HCT116 (cell line): ENCODE data around the gene MOB4. TPM values are rescaled to one million over a fixed set of nuclear protein-coding genes. Genes with fewer than 3 reads are reported as not detected.

ENCODE experiments used
- ATAC-seq: fragments of 200-7000 bp; cut with Tn5 transposase; 2 replicates; pipeline ENCODE4 v1.9.1; 2020; ENCODE audit warnings: mild to moderate bottlenecking, moderate library complexity
- BruUV-seq: library from RNA; stranded (reverse); fragments of 400-500 nt; replicated peaks from 2 replicates; lab custom pipeline; 2021; lab: Mats Ljungman, UMichigan
- CTCF ChIA-PET: fragments of 300-600 bp; sonication (Branson Sonifier 250); formaldehyde crosslinking; loops from one replicate; lab custom pipeline; 2021; ENCODE audit warnings: antibody characterized with exemption; lab: Charles Lee
- POLR2A ChIA-PET: fragments of 300-600, 350-600 bp; sonication (Branson Sonifier 250); formaldehyde crosslinking; loops from one replicate; lab custom pipeline; 2021; ENCODE audit warnings: antibody characterized with exemption; lab: Charles Lee
- RAD21 ChIA-PET, 2 experiments: fragments of 300-600 bp; sonication (Branson Sonifier 250); formaldehyde crosslinking; loops; one replicate each; lab custom pipeline; 2023; ENCODE audit warnings: low total read pairs in 2 of 2; ENCODE audit not compliant: uncharacterized antibody in 2 of 2, unreplicated experiment in 2 of 2, low non-redundant PET in 1 of 2; lab: Charles Lee
- DNase-seq: peaks from one replicate; pipeline ENCODE4 v3.0.0-alpha.2; 2010; ENCODE audit warnings: low read depth, low spot score
- H2AFZ ChIP-seq: fragments of 200-600 bp; shearing (Covaris generic), sonication (generic); 2 replicates; pipeline ENCODE4 v1.6.1; 2017; ENCODE audit warnings: low read depth, mixed run types, mixed read lengths, antibody characterized with exemption, low read length; ENCODE audit not compliant: poor library complexity, severe bottlenecking
- H3K27ac ChIP-seq: 2 replicates; pipeline ENCODE4 v1.5.1; 2012; ENCODE audit warnings: low read depth, low read length
- H3K27me3 ChIP-seq: fragments of 200-600 bp; sonication (generic); 2 replicates; pipeline ENCODE4 v1.6.1; 2016; ENCODE audit warnings: mixed run types, low read length, mixed read lengths; ENCODE audit not compliant: insufficient read depth
- H3K36me3 ChIP-seq, 2 experiments: fragments of 200-500 bp in 1 of 2; fragments of 200-600 bp in 1 of 2; sonication (Bioruptor generic) in 1 of 2; sonication (generic) in 1 of 2; 2 replicates each; pipeline versions ENCODE4 v1.5.1 to v1.6.1; 2014 to 2016; ENCODE audit warnings: low read length in 2 of 2, inconsistent platforms in 1 of 2, mixed read lengths in 1 of 2, mixed run types in 1 of 2; ENCODE audit not compliant: insufficient read depth in 2 of 2, control insufficient read depth in 1 of 2
- H3K4me1 ChIP-seq, 2 experiments: fragments of 200-600 bp in 1 of 2; sonication (generic) in 1 of 2; 2 replicates each; pipeline versions ENCODE4 v1.5.1 to v1.6.1; 2012 to 2017; ENCODE audit warnings: low read length in 2 of 2, inconsistent platforms in 1 of 2, mild to moderate bottlenecking in 1 of 2, mixed read lengths in 1 of 2, mixed run types in 1 of 2, moderate library complexity in 1 of 2; ENCODE audit not compliant: insufficient read depth in 2 of 2, control insufficient read depth in 1 of 2
- H3K4me2 ChIP-seq: fragments of 200-600 bp; sonication (generic); 2 replicates; pipeline ENCODE4 v1.6.1; 2017; ENCODE audit warnings: mixed run types, low read length, mixed read lengths
- H3K4me3 ChIP-seq, 2 experiments: fragments of 200-600 bp in 1 of 2; sonication (generic) in 1 of 2; replicated peaks in 1 of 2; 2 replicates each; pipeline ENCODE4 v1.5.1; 2011 to 2016; ENCODE audit warnings: low read length in 2 of 2, control low read depth in 1 of 2, low read depth in 1 of 2, mild to moderate bottlenecking in 1 of 2, mixed read lengths in 1 of 2, mixed run types in 1 of 2
- H3K79me2 ChIP-seq: fragments of 200-600 bp; sonication (generic); 2 replicates; pipeline ENCODE4 v1.6.1; 2017; ENCODE audit warnings: mild to moderate bottlenecking, mixed run types, low read length, moderate library complexity, mixed read lengths; ENCODE audit not compliant: insufficient read depth
- H3K9ac ChIP-seq: fragments of 200-600 bp; sonication (generic); 2 replicates; pipeline ENCODE4 v1.6.1; 2016; ENCODE audit warnings: low read length, mixed read lengths
- H3K9me2 ChIP-seq: fragments of 200-600 bp; sonication (generic), shearing (Covaris generic); 2 replicates; pipeline ENCODE4 v1.6.1; 2017; ENCODE audit warnings: mixed run types, mild to moderate bottlenecking, moderate library complexity; ENCODE audit not compliant: insufficient read depth
- H3K9me3 ChIP-seq, 2 experiments: fragments of 200-500 bp in 1 of 2; fragments of 200-600 bp in 1 of 2; sonication (Bioruptor generic) in 1 of 2; sonication (generic) in 1 of 2; 2 replicates each; pipeline ENCODE4 v1.6.1; 2014 to 2017; ENCODE audit warnings: low read length in 2 of 2, mixed read lengths in 2 of 2, inconsistent platforms in 1 of 2, low read depth in 1 of 2, mild to moderate bottlenecking in 1 of 2, mixed run types in 1 of 2, moderate library complexity in 1 of 2; ENCODE audit not compliant: control insufficient read depth in 1 of 2, insufficient read depth in 1 of 2
- H4K20me1 ChIP-seq: fragments of 200-600 bp; sonication (generic), shearing (Covaris generic); 2 replicates; pipeline ENCODE4 v1.6.1; 2017; ENCODE audit warnings: mixed run types, mild to moderate bottlenecking, moderate library complexity; ENCODE audit not compliant: insufficient read depth
- CTCF ChIP-seq, 3 experiments: fragments of 200-600 bp in 1 of 3; sonication (generic) in 1 of 3; IDR thresholded peaks in 2 of 3; conservative IDR thresholded peaks in 1 of 3; 2 replicates each; pipeline ENCODE4 v1.5.1; 2012 to 2017; ENCODE audit warnings: low read depth in 2 of 3, low read length in 2 of 3, antibody characterized with exemption in 1 of 3, borderline replicate concordance in 1 of 3, control low read depth in 1 of 3, mild to moderate bottlenecking in 1 of 3, mixed read lengths in 1 of 3, mixed run types in 1 of 3, moderate library complexity in 1 of 3; ENCODE audit not compliant: insufficient read depth in 1 of 3
- EGR1 ChIP-seq: IDR thresholded peaks from 2 replicates; pipeline ENCODE4 v1.6.1; 2012; ENCODE audit warnings: low read depth
- ELF1 ChIP-seq: IDR thresholded peaks from 2 replicates; pipeline ENCODE4 v1.6.1; 2012; ENCODE audit warnings: low read depth, borderline replicate concordance
- EZH2 ChIP-seq: fragments of 200-600 bp; sonication (generic); IDR thresholded peaks from 2 replicates; pipeline ENCODE4 v1.6.1; 2017; ENCODE audit warnings: antibody characterized with exemption, mixed run types
- EZH2phosphoT487 ChIP-seq: fragments of 200-600 bp; IDR thresholded peaks from 2 replicates; pipeline ENCODE4 v1.6.1; 2018; ENCODE audit warnings: antibody characterized with exemption, borderline replicate concordance
- JUND ChIP-seq: IDR thresholded peaks from 2 replicates; pipeline ENCODE4 v1.6.1; 2012
- POLR2A ChIP-seq: IDR thresholded peaks from 2 replicates; pipeline ENCODE4 v1.7.0; 2011; ENCODE audit warnings: borderline replicate concordance; ENCODE audit not compliant: insufficient read depth, insufficient read length; ENCODE audit errors: extremely low read depth
- RAD21 ChIP-seq: IDR thresholded peaks from 2 replicates; pipeline ENCODE4 v1.6.1; 2012; ENCODE audit warnings: low read depth, mild to moderate bottlenecking
- REST ChIP-seq: IDR thresholded peaks from 2 replicates; pipeline ENCODE4 v1.6.1; 2012; ENCODE audit warnings: low read depth
- SP1 ChIP-seq: IDR thresholded peaks from 2 replicates; pipeline ENCODE4 v1.6.1; 2012; ENCODE audit warnings: low read depth
- SRF ChIP-seq: IDR thresholded peaks from 2 replicates; pipeline ENCODE4 v1.6.1; 2012; ENCODE audit warnings: low read depth
- TCF7L2 ChIP-seq: IDR thresholded peaks from 2 replicates; pipeline ENCODE4 v1.7.0; 2011; ENCODE audit warnings: borderline replicate concordance, inconsistent platforms; ENCODE audit not compliant: insufficient read depth, insufficient read length; ENCODE audit errors: extremely low read depth
- ZFX ChIP-seq: fragments of 450-650 bp; IDR thresholded peaks from 2 replicates; pipeline ENCODE4 v1.6.1; 2017
- intact Hi-C: fragments of 100-400 bp; cut with micrococcal nuclease; formaldehyde crosslinking; loops from 2 replicates; pipeline ENCODE4 v1.10.0; 2022
- total RNA-seq: library from RNA; stranded (reverse); gene quantifications from one replicate; pipeline ENCODE4 v1.2.1, GENCODE V29; 2021; ENCODE audit not compliant: unreplicated experiment
- TF ChIP-seq, protein P1 (sequence below): IDR thresholded peaks from 2 replicates; pipeline ENCODE4 v1.6.1; 2012

Gene MOB4
- total RNA-seq, 1 experiment from 2014 or later: 24.4 TPM

GRCh38 chr2:197598450-197598849, 82.6 kb downstream of the MOB4 start:
- Histone ChIP-seq H3K4me1 (no peaks in the 10 kb centered on the region), H3K4me3 (no peak overlapping the region), H4K20me1 (no peaks in the 10 kb centered on the region), H3K27ac (no peak overlapping the region), H3K9me3 (no peaks in the 10 kb centered on the region), H3K27me3 (no peaks in the 10 kb centered on the region; the same call in 1 of the 2 replicates), H2AFZ (no peak overlapping the region), H3K4me2 (no peak overlapping the region), H3K9ac (no peak overlapping the region), H3K36me3 (no peaks in the 10 kb centered on the region), H3K79me2 (no peaks in the 10 kb centered on the region), H3K9me2 (no peaks in the 10 kb centered on the region)
- ChIA-PET RAD21 (no interaction called here), POLR2A (no interaction called here), CTCF (no interaction called here)
- DNase-seq (no peak), ATAC-seq (no peak)
- TF ChIP-seq SRF (no peak), SP1 (no peak), POLR2A (no peak), EZH2phosphoT487 (no peak)
- TF ChIP-seq, protein P1, sequence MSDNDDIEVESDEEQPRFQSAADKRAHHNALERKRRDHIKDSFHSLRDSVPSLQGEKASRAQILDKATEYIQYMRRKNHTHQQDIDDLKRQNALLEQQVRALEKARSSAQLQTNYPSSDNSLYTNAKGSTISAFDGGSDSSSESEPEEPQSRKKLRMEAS: no peak
- BruUV-seq: no TSS peak
- intact Hi-C loops: no loop called here

DNA sequence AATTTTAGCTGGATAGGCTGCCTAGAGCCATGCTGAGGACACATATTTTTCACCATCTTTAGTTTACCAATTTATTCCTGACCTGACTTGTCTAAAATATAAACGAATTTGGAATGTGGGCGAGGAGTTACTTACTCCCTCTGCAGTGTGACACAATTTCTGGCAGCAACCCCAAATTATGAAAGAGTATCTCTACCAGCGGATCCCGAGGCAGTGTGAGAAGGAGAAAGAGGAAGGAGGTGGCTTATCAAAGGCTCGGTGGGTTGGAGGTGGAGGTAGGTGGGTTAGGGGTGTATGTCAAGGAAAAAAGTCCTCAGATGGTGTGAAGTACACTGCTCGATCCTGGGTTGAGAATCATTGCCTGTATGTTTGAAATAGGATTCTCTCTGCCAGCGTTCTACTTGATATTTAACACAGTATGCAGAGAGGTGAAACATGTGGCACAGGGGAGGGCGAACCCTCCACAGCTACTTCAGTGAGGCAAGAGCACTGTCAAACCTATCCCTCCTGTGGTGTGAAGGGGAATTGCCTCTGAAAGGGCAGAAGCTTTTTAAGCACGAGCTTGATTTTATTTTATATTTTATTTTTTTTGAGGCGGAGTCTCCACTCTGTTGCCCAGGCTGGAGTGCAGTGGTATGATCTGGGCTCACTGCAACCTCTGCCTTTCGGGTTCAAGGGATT, 83.6 kb downstream of the MOB4 start:
- no peaks in the 10 kb centered on the region; the same call in 1 of the 2 replicates for H3K27me3 ChIP-seq
- TF ChIP-seq CTCF (IDR thresholded peaks at IDR 0.05 in 2 of 3, conservative IDR thresholded peaks at IDR 0.05 in 1 of 3; ENCODE audit: borderline replicate concordance in 1 of 3, insufficient read depth in 1 of 3, low read depth in 2 of 3, low read length in 2 of 3): peak in 1 of 3 experiments; percentile 40; a peak in 3 of 6 replicates
- TF ChIP-seq ELF1: no peak
- TF ChIP-seq TCF7L2: no peak
- TF ChIP-seq ZFX: no peak
- TF ChIP-seq, protein P1: no peak
- no peak for TF ChIP-seq JUND
- peak; percentile 24 for TF ChIP-seq RAD21
- TF ChIP-seq EZH2phosphoT487: no peak
- no peak for TF ChIP-seq REST
- TF ChIP-seq EGR1: no peak
- TF ChIP-seq EZH2: no peak
- TF ChIP-seq, all 23 proteins: peak for 2
- peak; percentile 46 for DNase-seq
- ChIA-PET CTCF (interaction anchor here (1.1 kb wide), 1 partner anchor 99 kb away, joined by 4 read pairs; the partner anchor contains the start of genes HSPD1 and HSPE1), POLR2A (no interaction called here), RAD21 (interaction anchor here in 1 of 2 experiments (0.7 kb wide), 1 partner anchor 100 kb away, joined by 3 read pairs; the partner anchor contains the start of genes HSPD1 and HSPE1)
- Histone ChIP-seq H3K4me1 (no peaks in the 10 kb centered on the region), H3K36me3 (no peaks in the 10 kb centered on the region), H3K9ac (no peak overlapping the region), H3K9me3 (no peaks in the 10 kb centered on the region), H3K9me2 (no peaks in the 10 kb centered on the region), H3K27ac (no peak overlapping the region), H3K4me2 (no peak overlapping the region), H2AFZ (no peak overlapping the region), H3K79me2 (no peaks in the 10 kb centered on the region), H3K4me3 (no peak overlapping the region), H4K20me1 (no peaks in the 10 kb centered on the region)
- intact Hi-C loops: no loop called here
- no TSS peak for BruUV-seq
- ATAC-seq: peak; percentile 90
